HuH-7 (cell line): Measurements from ENCODE around the gene MXI1.
"Not testable (repeated sequence)": the region's sequence is repeated elsewhere in the genome, so short reads cannot be mapped to it uniquely, and the experiment has no call there.

ENCODE experiments used
- DNase-seq: peaks from one replicate; pipeline ENCODE4 v3.0.0; 2011; ENCODE audit warnings: low spot score

Gene MXI1

DNA sequence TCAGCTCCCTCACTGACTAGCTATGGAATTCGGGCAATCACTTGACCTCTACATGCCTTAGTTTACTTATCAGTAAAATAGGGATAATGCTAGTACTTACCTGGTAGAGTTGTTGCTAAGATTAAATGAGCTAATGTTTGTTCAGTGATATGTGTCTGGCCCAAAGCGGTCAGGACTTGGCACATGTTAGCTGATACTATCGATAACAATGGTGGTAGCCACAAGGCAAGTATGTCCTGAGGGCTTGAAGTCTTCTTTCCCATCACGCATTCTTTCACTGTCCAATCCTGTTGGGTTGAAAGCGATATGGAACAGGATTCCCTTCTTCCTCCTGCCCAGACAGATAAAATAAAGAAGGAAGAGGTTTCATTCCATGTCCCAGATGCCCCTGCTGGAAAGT, 25.5 kb upstream of the MXI1 start:
- no peak for DNase-seq

- DNase-seq: no peak
Measured at GRCh38 chr10:110184398-110184797, 23.0 kb upstream of the MXI1 start.

DNA sequence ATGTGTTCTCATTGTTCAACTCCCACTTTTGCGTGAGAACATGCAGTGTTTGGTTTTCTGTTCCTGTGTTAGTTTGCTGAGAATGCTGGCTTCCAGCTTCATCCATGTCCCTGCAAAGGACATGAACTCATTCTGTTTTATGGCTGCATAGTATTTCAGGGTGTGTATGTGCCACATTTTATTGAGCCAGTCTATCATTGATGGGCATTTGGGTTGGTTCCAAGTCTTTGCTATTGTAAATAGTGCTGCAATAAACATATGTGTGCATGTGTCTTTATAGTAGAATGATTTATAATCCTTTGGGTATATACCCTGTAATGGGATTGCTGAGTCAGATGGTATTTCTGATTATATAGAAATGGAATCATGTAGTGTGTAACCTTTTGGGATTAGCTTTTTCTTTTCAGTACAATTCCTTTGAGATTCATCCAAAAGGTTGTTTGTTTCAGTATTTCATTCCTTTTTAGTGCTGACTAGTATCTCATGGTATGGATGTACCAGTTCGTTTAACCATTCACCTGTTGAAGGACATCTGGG, 21.7 kb upstream of the MXI1 start:
- DNase-seq: not testable (repeated sequence)

GRCh38 chr10:110190170-110190569, 17.2 kb upstream of the MXI1 start:
- DNase-seq: no peak

DNA sequence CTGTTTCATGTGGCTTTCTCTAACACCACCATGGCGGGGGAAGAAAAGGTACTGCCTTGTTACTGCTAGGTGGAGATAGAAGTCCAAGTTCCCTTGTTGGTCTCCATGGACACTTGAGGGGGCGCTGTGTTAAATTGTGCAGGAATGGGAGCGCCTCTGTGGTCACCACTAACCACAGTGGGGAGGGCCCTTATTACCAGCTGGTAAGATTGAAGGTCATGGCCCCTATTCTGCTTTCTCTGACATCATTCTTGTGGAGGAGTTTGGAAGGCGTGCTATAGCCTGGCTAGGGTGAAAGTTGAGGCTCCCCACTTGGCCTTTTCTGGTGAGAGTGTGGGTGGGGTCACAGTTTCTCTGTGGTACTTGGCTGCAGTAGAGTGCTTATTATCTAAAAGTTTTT, 14.9 kb upstream of the MXI1 start:
- no peak for DNase-seq

GRCh38 chr10:110200503-110200902, 6.9 kb upstream of the MXI1 start:
- no peak for DNase-seq

- not testable (repeated sequence) for DNase-seq
Measured at GRCh38 chr10:110201046-110201445, 6.4 kb upstream of the MXI1 start.

DNA sequence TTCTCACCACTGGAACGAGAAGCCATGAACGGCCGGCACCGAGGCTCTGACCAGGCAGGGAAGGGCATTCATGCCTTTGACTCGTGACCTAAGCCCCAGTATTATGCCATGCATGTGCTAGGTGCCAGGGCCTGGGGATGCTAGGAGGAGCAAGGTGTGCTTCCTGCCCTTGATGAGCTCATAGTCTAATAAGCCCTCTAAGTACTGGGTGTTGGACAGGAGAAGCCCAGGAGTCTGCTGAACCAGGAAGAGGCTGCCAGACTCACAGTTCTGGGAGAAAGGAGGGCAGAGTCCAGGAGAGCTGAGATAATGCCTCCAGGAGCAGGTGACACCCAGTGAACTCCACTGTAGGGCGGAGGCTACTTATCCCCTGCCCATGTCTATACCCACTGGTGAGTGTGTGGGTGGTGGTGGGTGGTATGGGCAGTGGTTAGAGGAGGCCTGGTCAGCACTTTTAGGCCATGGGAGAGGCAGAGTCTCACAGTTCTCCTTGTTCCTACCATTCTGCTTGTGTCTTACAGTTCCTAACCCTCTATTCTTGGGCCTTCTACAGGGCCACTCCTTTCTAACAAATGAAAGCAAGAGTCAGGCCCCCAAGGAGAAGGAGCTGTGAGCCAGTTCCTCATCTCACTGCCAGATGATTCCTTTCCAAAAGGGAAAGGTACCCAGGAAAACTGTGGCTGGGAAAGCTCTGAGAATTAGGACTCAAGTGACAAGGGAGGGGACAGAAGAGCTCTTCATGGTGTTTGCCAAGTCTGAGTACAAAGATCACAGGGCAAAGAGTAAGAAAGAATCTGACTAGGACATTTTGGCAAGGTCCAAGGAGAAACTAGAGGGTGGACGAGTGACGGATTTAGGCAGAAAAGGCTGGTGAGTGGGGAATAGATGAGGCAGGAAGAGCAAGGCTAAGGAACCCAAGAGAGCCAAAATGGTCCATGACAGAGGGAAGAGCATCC, 3.6 kb upstream of the MXI1 start:
- DNase-seq: no peak

DNA sequence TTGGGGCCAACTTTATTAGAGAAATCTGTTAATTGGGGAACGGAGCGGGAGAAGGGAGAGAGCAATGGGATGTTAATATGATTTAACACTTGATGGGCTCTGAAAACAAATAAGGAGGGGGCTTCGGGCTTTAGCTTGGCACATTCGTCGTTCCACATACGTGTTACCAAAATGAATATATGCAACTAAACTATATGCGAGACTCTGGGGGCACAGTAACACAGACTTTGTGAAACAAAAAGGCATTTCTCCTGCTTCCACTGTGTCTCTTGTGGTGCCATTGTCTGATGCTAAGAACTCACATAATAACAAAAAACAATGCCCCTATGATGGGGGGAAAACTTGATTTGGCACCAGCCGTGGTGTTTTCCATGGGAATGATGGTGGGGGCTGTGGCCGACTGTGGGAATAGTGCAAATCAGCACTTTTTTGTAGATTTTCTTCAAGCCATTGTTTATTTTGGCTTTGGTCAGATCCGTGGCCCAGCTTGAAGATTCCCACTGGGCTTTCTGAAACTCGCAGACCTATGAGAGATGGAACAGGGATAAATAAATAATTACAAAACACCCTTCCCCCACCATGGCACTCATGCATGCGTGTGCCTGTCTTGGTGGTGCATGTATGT, 2.2 kb upstream of the MXI1 start:
- DNase-seq: no peak

- peak; percentile 41 for DNase-seq
Measured at GRCh38 chr10:110207805-110208613, 604 bp downstream of the MXI1 start.

- DNase-seq: peak; percentile 60
Measured at GRCh38 chr10:110208614-110209453, 1.4 kb downstream of the MXI1 start.

GRCh38 chr10:110209454-110209925, 2.1 kb downstream of the MXI1 start:
- peak; percentile 59 for DNase-seq

GRCh38 chr10:110209926-110210673, 2.7 kb downstream of the MXI1 start:
- DNase-seq: no peak

DNA sequence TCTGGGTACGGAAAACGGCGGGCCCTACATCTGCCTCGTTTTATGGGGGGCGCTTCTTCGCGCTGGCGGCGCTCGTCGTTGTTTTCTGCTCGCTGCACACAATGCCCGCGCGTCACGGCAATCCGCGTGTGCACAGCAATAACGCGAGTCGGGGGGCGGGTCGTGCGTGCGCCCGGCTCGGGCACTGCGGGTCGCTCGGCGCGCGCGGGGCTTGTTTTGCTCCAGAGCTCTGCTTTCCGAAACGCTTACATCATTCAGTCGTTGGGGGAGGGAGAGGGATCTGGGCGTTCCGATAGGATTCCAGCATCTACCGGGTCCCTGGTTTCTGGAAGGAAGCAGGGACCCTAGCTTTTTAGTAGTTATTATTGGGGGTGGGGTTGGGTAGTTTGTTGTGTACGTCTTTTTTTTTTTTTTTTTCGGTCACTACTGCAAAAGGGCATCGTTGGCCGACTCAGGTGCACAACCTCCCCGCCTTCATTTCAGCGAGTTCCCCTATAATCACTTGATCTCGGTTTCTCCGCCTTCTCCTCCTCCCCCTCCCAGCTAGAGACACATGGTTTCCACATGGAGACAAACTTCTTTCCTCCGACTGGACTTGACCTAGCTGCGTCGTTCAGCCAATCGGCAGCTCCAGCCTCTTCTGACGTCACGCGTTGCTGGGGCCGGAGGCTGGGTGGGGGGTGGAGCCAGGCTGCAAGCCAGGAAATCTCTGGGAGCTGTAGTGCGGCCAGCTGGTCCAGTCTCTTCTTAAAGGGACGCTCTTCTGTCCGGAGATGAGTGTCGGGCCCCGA, 3.5 kb downstream of the MXI1 start:
- DNase-seq: peak; percentile 98

- DNase-seq: no peak
Measured at GRCh38 chr10:110211465-110211843, 4.0 kb downstream of the MXI1 start.

GRCh38 chr10:110212119-110213006, 5.0 kb downstream of the MXI1 start:
- no peak for DNase-seq

DNA sequence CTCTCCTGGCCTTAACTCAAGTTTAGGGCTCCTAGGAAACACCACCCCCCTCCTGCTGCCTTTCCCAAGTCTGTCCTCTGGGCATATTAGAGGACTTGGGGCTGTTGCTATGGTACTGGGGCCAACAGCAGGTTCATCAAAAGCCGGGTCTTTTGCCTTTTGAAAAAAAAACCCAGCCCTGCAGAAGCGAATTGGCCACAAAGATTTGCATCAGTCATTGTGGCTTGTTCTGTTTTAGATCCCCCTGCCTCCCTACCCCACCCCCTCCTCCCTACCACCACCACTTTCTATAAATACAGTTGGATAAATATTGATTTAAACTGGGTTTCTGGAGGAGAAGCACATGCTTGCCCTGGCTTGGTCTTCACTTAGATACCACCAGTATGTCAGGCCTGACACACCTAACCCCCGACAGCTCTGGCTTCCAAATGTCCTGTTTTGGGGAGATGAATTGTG, 7.0 kb downstream of the MXI1 start:
- DNase-seq: no peak
